Hematopoietic multipotent progenitor cell treated with erythropoietin and hydrocortisone succinate and interleukin-3 and kit ligand, for 4 days (in vitro differentiated cells): ENCODE data around the gene MTA1.

ENCODE experiments used
- DNase-seq: peaks from one replicate; pipeline ENCODE4 v3.0.0-alpha.2; 2015

The MTA1 gene

DNA sequence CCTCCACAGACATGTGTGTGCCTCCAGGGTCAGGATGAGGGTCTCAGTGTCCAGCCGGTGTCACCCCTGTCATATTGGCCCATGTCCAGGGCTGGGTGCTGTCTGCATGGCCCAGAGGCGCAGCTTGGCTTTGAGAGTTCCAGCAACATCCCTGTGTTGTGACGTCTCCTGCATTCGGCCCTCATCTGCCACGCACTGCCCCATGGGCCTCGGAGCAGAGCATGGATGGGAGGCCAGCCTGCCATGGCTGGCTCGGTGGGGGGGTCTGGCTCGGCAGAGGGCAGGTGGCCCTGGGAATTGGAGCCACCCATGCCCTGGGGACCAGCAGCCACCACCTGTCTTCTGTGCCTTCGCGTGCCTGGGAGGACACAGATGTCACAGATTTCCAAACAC lies 32.1 kb upstream of the MTA1 start:
- no peak for DNase-seq

DNA sequence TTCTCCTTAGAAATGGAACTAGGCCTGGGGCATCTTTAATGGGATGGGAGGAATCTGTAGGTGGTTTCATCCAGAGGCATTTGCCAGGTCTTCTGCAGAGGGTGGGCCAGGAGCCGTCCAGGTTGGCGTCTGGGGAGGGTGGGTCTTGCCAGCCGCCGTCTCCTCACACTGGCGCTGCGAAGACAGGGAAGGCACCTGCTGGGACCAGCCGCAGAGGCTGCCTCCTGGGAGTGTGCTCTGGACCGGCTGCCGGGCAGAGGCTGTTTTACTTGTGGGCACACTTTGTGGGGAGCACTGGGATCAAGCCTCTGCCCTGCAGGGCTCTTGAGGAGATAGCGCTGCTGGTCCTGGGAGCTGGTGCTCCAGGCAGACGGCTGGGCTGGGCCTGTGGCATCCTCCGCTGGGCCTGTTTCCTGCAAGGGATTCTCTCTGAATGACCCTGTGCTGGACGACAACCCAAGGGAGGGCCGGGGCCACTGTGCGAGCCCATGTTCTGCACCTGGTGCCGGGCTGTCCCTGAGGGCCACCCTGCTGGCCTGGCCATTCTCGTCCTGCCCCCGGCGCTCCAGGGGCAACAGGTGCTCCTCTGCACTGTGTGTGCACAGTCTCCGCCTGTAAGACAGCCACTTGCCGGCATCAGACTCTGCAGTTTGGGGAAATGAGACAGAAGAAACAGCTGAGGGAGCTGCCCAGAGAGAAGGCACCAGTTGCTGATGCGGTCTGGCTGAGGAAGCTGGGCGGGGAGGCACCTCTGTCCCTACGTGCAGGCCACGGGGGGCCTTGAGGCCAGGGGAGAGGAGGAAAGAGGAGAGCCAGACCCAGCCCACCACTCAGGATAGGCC lies 31.3 kb upstream of the MTA1 start:
- DNase-seq = no peak

- no peak for DNase-seq
These were observed 30.7 kb upstream of the MTA1 start for GRCh38 chr14:105388976-105389375.

DNA sequence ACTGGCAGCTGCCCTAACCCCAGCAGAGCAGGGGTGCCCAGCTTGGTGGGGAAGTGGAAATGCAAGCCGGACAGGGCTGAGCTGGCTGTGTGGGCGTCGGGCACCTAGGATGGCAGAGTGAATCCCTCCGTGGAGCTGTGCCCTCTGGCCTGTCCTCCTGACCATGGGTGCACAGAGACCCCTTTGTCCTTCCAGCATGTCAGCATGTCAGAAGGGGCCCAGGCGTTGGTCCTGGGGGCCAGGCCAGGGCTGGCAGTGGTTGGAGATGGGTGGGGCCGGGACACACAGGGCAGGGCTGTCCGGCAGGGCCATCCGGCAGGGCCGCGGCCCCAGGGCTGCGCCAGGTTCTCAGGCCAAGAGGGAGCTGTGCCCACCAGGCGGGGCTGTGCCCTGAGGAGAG lies 30.1 kb upstream of the MTA1 start:
- DNase-seq = no peak

DNA sequence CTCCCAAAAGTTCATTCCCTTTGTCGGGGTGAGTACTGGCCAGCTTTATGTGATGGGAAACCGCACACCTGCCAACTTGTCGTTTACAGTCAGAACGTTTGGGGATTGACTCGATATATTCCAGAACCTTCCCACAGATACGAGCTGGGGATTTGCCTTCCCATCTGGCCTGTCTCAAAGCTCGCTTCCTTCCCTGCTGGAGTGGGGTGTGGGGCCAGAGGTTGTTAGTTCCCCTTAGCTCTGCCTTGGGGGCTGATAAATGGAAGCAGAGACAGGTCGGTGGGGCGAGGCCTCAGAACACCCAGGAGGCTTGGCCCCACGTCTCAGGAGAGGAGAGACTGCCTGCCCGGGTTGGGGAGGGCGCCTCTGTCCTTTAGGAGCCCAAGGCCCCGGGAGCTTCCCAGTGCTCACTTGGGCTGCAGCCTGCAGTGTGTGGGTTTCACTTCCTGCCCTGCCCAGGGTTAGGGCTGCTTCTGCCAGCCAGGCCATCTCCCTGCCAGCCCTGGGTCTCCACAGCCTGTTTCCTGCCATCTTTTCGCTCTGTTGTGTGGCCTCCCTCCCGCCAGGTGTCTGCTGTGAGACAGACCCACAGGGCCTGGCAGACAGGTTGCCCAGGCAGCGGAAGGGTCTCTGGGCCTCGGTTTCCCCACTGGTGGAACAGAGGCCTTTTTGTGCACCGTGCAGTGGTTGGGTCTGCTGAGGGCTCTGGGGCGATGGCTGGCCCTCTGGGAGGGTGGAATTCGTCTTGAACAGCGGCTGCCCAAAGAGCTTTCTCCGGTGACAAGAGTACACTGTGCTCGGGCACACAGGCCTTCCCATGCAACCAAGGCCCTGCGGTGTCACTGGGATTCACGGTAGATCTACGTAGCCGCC lies 29.4 kb upstream of the MTA1 start:
- peak; percentile 58 for DNase-seq

- DNase-seq = no peak
These were observed 28.7 kb upstream of the MTA1 start for GRCh38 chr14:105390849-105391500.

- no peak for DNase-seq
These were observed 28.1 kb upstream of the MTA1 start for GRCh38 chr14:105391541-105391940.

DNA sequence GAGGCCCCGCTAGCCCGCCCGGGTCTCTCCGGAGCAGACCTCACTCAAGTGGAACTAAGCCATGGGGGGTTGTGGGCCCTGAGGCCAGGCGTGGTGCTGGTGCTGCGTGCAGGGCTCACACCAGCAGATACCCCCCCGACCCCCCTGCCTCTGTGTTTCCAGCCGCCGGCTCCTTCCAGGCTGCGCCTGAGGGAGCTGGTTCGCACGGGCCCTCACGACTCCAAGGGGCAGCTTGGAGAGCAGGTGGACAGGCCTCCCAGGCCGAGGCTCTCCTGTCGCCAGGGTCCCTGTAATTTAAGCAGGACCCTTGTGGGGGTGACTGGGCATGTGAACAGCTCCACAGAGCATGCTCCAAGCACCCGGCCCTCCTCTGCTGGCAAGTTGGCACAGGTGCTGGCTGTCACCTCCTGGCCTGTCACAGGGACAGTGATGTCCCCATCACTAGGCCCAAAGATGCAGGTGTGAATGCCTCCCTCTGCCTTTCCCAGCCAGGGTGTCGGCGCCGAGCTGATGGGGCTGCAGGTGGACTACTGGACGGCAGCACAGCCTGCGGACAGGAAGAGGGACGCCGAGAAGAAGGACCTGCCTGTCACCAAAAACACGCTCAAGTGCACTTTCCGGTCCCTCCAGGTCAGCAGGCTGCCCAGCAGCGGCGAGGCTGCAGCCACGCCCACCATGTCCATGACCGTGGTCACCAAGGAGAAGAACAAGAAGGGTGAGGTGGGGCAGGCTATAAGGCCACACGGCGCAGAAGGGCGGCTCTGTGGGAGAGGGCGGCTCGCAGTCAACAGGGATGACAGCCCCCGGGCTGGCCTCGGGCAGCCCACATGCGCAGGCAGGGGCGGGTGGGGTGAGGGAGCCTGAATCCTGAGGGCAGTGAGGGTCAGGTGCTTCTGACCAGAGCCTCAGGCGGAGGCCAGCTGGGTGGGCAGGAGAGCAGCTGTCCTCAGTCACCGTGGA lies 27.2 kb upstream of the MTA1 start:
- DNase-seq = no peak

DNA sequence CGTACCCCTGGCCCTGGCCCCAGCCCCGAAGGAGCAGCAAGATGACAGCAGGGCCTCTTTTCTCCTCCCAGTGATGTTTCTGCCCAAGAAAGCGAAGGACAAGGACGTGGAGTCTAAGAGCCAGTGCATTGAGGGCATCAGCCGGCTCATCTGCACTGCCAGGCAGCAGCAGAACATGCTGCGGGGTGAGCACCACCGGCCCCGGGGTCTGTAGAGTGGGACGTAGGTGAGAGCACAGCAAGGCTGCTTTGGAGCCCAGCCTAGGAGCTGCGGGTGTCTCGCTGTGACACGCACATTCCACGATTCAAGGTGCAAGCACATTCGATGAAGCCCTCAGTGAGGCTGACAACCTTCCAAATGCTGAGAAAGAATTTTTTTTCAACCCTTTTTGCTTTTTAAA lies 26.5 kb upstream of the MTA1 start:
- no peak for DNase-seq

DNA sequence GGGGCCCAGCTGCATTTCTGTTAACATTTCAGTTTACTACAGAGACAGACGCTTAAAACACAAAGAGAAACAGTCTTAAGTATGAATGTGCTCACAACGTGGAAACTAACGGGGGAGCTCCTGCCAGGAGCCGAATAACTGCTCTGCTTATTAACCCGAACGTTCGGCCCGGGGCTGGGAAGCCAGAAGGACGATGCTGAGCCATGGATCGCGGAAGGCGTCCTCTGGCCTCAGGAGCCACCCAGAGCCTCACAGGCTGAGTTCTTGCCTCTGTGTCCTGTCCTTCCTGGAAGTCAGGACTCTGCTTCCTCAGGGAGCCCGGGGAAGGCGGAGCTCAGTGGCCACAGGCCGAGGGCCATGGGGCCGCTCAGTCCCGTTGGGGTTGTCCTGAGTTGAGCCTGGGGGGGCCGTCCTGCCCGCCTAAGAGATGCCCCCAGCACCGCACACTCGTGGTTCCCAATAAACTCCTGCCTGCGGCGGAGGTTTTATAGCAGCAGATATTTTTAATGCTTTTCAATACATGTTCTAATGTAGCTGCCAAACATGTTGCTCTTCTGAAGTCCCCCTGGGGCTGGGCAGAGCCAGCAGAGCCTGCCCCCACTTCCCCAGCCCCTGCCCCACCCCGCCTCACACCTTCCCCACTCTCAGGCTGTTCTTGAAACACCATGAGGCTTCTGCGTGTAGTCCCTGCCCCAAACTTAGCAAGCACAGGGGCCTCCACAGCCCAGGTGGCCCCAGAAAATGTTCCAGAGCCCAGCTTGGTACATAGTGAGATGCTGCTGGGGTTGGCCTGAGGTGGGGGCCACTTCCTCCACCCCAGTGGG lies 24.7 kb upstream of the MTA1 start:
- no peak for DNase-seq

GRCh38 chr14:105395538-105395854 lies 24.1 kb upstream of the MTA1 start:
- DNase-seq = no peak

DNA sequence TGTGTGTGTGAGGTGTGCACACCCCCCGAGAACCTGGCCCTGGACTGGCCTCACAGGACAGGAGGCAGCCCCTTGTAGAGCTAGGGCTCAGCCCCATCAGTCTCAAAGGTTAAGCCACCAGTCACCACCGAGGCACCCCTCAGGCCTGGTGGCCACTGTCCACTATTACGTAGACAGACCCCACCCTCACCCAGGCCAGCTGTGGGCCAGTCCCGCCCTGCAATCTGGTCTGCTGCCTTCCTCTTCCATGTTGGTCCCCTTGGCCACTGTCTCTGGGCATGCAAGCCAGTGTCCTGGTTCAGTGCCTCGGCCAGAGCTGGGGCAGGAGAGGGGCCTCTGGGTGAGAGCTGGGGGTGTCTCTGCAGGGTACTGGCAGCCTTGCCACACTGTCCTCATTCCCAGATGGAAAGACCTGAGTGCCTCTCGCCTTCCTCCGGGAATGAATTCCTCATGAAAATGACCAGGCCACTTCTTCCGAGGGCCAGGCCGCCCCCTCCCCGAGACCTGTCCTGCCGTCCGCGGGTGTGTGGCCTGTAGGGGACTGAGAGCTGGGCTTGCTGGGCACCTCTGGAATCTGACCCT lies 22.2 kb upstream of the MTA1 start:
- DNase-seq = no peak

DNA sequence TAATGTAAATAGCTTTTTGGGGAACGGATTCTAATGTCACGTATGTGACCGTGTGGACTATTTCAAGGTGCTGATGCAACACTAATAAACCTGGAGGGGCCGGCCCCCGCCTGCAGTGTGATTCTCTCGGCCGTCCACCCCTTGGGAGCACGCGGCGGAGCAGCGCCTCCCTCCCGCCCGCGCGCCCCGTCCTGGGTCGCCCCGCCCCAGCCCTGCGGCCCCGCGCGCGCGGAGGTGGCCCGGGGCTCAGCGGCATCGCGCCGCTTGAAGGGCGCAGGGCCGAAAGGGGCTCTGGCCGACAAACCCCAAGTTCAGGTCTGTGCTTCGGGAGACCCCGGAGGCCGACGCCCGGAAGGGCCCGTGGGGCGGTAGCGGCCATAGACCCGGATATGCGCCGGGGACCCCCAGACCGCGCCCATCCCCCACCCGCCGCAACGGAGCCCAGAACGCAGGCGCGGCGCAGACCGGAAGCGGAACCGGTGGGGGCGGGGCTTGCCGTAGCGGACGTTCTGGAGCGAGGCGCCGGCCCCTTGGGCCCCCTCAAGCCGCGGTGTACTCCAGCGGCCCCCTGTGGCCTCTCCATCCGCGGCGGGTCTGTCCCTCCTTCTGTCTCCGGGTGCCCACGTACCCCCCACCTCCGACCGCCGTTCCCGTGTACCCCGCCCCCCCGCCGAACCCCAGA lies 21.4 kb upstream of the MTA1 start, which contains the start of gene TEX22:
TSS of gene TEX22 (plus strand) at position 495 of the 682 bp plus-strand sequence. CDS start 803 bp downstream, outside the sequence.
- peak; percentile 95 for DNase-seq

DNA sequence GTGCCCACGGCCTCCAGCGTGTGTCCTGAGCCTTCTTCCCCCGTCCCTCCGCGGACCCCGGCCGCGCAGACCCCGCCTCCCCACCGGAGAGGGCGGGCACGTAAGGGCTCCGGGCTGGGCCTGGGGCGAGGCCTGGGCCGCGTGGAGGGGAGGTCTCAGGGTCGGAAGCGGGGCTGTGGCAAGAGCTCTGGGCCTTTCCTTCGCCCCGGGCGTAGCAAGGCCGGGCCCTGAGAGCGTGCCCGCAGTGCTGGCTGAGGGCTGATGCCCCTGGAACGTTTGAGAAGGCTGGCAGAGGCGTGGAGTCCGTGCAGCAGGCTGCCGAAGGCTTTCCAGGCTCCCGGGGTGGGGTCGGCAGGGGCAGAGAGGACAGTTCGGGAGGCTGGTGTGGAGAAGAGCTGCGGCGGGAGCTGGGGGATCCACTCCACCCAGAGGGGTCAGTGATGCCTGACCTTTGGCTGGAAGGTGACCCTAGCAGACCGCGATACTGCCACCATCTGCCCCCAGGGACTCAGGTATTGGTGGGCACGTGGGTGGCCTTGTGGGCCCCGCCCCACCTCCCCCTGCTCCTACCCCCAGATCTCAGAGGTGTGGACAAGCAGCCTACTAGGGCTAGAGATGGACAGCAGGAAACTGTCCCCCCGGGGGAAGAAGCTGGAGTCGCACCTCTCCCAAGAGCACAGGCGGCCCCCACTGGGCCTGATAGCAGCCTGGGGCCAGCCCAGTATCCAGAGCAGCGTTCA lies 20.7 kb upstream of the MTA1 start:
- DNase-seq = peak; percentile 83

DNA sequence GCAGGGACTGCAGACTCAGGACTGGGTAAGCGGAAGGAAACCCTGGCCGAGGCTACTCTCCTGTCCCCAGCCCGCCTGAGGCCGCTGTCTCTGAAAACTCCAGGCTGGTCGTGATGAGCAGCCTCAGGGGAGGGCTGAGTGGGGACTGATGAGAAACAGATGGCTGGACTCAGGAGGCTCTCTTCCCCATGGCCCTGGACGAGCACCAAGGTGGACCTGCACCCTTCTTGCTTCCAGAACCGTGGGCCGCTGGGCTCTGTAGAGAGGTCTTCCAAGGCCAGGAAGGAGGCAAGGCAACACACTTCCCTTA lies 20.2 kb upstream of the MTA1 start:
- DNase-seq = no peak

- DNase-seq = no peak
These were observed 19.6 kb upstream of the MTA1 start for GRCh38 chr14:105400016-105400415.

DNA sequence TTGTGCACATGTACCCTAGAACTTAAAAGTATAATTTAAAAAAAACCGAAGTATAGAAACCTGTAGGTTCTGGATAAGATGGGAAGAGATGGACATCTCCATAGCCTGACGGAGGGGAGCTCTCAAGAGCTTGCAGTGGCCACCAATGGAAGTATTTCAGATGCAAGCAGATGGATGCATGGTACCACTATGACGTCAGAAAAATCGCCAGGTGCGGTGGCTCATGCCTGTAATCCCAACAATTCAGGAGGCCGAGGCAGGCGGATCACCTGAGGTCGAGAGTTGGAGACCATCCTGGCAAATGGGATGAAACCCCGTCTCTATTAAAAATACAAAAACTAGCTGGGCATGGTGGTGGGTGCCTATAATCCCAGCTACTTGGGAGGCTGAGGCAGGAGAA lies 17.9 kb upstream of the MTA1 start:
- DNase-seq = no peak

- DNase-seq = no peak
These were observed 11.0 kb upstream of the MTA1 start for GRCh38 chr14:105408592-105408991.

DNA sequence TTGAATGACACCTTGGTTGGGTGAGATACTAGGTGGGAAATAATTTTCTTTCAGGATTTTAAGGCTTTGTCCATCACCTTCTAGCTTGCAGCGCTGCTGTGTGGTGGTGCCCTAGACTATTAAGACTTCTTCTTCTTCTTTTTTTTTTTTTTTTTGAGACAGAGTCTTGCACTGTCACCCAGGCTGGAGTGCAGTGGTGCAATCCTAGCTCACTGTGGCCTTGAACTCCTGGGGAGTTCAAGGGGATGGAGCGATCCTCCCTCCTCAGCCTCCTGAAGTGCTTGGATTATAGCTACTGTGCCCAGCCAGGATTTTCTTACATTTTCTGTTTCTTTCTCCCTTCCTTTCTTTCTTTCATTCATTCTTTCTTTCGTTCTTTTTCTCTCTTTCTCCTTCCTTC lies 10.3 kb upstream of the MTA1 start:
- DNase-seq = no peak

GRCh38 chr14:105410642-105411016 lies 9.0 kb upstream of the MTA1 start:
- no peak for DNase-seq
